Measurements from ENCODE around the gene TRAT1.

Gene TRAT1

DNA sequence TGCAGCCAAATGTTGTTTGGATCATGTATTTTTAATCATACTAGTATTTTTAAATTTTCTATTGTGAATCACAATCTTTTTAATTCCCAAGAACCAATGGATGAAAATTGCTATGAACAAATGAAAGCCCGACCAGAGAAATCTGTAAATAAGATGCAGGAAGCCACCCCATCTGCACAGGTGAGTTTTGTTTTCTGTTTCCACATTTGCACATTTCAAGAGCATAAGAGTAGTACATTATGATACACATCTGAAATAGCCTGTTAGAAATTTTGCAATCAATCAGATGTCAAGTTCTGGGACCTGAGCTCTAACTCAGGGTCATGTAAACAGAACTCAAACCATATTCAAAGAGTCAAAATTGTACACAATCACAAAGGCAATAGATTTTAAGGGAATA lies 26.5 kb downstream of the TRAT1 start:
- no peak for DNase-seq (ENCODE audit: low read depth in 4 of 4, low spot score in 1 of 4)

DNA sequence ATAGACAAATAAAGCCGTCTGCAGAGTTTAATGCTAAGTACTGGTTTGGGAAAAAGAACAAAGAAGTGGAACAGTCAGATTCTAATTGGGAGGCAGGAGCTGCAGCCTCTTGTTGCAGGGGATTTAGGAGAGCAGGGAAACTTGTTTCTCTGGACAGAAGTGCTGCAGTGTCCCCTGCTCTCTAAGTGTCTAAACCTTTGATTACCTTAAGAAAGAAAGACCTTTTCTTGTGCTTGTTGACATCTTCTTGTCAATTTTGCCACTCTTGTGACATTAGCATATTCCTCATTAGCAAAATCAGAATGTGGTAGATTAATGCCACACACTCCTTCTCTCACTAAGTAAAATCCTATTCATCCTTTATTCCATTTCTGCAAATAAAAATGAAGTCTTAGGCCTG lies 38.8 kb downstream of the TRAT1 start:
- DNase-seq (ENCODE audit: low read depth in 4 of 4, low spot score in 1 of 4): no peak

DNA sequence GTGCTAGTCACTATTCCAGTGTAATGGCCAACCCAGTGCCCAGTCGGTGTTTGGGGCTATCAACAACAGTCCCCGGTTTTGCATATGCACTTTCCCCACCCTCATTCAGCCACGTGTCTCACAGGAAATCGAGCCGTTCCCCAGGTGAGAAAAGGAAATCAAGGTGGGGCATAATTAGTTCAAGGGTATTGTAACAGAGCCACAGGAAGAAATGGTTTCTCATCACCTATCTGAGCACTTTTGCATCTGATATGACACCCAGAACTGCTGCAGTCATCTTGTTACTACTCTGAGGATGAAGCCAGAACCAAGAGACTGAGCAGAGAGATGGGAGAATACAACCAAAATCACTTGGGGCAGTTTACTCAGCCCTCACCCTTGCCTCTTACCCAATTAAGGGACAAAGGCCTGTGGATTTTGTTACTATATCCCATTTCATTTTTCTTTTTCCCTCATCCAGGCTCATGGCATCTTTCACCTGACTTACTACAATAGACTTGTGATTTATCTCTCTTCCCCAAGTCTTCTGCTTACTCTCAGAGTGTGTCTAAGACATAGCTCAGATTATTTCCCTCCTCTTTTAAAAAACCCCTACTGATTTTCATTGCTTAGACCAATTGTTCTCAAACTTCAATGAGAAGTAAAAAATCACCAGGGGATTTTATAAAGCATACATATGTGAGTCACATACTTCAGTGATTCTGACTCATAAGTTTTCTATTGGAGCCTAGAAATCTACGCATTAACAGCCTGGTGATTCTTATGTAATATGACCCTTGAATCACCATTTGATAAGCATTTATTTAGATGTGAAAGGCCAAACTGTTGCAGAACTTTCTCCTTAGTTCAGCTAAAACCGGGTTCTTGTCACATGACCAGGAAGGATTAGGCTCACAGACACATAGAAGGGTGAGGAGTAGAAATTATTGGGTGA lies 40.5 kb downstream of the TRAT1 start:
- no peak for DNase-seq (ENCODE audit: low read depth in 4 of 4, low spot score in 1 of 4)

DNA sequence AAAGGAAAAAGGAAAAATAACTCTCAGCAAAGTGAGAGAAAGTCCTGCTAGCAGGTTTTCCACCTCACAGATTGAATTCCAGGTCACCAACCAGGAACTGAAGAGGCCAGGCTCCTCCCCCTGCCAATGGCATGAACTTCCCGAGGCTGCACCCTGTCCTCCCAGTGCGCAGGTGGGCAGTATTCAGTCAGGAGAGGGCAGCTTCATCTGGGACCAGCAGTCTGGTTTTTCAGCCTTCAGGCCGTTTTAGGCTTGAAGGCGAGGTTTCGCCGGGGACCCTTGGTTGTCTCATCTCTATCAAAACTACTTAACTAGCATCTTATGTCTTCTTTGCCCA lies 41.2 kb downstream of the TRAT1 start:
- no peak for DNase-seq (ENCODE audit: low read depth in 4 of 4, low spot score in 1 of 4)

DNA sequence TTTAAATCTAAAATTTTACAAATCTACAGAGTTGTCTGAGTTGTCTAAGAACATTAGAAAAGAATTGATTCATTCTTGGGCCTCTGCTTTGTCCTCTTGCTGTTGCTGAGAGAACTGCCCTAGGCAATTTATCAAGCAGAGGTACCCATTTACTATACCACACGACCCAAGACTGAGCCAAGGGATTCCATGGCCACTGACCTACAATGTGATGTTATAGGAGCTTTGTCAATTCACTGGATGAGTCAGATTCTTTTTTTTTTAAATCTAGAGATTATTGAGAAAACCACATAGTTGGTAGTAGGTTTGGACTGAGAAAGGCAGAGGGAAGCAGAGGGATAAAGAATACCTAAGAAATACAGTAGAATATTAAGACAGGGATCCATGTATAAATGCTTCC lies 55.3 kb downstream of the TRAT1 start:
- no peak for DNase-seq (ENCODE audit: low read depth in 4 of 4, low spot score in 1 of 4)

DNA sequence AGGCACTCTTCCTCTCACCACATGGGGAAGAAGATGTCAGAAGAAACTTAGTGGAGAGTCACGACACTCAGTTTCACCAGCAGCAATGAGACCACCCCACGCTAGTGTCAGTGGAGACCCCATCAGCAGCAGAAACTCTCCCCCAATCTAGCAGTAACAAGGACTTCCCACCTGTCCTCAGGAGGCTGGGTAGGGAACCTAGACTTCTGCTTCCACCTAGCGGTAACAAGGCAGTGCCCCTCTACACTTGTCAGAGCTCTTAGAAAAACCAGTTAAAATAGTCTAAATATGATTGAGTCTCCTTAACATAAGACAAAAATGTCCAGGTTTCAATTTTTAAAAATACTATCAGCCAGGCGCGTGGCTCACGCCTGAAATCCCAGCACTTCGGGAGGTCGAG lies 57.3 kb downstream of the TRAT1 start:
- DNase-seq (ENCODE audit: low read depth in 4 of 4, low spot score in 1 of 4): no peak

DNA sequence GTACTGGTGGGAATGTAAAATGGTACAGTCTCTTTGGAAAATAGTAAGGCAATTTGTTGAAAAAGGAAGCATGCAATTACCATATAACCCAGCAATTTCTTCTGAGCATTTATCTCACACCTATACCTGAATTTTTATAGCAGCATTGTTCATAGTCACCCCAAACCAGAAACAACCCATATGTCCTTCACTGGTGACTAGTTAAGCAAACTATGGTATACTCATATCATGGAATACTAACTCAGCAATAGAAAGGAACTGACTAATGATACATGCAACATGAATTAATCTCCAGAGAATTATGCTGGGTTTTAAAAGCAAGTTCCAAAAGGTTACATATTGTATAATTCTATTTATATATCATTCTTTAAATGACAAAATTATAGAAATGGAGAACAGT lies 60.2 kb downstream of the TRAT1 start:
- DNase-seq (ENCODE audit: low read depth in 4 of 4, low spot score in 1 of 4): no peak

DNA sequence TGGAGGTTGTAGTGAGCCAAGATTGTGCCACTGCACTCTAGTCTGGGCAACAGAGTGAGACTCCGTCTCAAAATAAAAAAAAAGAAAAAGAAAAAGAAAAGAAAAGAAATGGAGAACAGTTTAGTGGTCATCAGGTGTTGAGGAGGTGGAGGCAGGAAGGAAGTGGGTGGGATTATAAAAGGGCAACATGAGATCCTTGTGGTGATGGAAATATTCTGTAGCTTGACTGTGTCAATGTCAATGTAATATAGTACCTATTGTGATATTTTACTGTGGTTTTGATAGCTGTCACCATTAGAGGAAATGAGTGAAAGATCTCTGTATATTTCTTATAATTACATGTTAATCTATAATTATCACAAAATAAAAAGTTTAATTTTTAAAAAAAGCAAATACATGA lies 60.8 kb downstream of the TRAT1 start:
- DNase-seq (ENCODE audit: low read depth in 4 of 4, low spot score in 1 of 4): no peak

DNA sequence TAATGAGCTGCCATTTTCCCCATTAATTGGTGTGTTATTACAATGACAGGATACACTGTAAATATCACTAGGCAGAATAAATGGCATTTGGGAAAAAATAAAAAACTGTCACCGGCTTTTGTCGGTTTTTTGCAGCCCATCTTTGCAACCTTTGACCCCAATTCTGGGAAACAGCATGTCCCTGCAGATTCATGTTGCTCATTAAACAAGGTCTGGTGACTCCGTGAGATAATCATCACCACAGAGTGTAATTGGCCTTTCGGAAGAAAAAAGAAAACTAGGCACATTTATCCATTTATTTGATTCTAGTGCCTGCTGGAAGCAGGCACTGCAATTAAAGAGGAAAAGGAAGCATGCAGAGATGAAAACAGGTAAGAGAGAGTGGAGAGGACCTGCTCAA lies 64.5 kb downstream of the TRAT1 start:
- DNase-seq (ENCODE audit: low read depth in 4 of 4, low spot score in 1 of 4): no peak

DNA sequence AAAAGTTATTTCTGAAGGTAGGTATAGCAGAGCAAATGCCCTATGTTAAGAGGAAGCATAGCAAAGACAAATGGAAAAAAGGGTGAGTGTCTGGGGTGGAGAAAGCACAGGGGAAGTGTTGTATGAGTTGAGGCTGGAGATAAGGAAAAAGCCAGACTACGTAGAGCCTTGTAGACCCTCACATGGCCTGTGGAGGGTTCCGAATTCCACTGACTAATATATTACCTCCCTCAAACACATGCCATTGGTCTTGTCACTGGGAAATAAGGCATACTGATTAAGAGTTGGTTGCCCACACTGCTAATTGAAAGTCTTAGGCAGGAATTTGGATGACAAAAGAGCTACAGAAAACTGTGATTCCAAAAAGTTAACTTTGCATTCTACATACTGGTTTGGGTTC lies 65.2 kb downstream of the TRAT1 start:
- DNase-seq (ENCODE audit: low read depth in 4 of 4, low spot score in 1 of 4): no peak

DNA sequence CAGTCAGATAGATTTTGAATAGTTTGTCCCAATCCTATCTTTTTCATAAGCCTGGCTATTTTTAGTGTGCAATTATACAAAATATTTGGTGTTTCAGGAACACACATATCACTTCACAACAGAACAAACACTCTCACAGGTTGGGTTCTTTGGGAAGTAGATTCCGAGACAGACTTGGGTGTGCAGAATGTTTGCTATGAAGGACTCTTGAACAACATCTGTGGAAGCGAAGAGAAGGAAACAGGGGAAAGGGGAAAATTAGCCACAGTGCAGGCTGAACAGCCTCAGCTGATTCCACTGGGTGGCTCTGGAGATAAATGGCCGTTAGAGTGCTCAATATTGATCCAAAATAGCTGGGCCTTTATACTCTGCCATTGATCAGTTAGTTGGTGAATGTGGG lies 69.2 kb downstream of the TRAT1 start:
- no peak for DNase-seq (ENCODE audit: low read depth in 4 of 4, low spot score in 1 of 4)

DNA sequence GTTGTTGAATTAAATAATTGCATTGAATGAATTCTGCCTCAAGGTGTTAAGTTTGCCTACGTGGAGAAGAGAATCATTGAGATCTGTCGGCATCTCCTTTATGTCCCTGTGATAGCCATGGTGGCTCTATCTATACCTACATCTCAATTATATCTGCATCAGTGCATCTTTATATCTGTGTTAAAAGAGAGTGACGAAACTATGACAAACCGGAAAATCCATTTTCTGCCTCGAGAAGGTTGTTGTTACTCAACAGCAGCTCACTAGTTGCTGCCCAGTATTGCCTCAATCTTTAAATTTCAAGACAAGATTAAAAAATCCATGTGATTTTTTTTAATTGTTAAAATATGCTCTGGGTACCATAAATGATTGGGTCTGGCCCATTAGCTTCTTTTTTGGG lies 72.4 kb downstream of the TRAT1 start:
- no peak for DNase-seq (ENCODE audit: low read depth in 4 of 4, low spot score in 1 of 4)

DNA sequence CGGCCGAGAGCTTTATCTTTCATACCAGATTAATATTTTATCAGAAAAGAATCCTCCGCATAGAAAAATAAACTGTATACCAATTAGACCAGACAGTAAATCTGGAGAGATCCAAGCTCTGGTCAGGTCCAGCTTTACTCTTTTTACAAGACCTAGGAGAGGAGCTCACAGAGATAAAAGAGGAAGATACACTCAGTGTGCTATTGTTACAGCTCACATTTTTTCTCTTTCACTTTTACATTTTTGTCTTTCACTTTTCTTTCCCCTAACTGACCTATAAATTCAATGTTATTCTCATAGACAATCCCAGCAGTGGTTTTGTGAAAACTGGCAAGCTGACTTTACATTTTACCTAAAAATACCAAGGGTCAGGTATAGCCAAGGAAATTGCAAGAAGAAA lies 75.3 kb downstream of the TRAT1 start:
- DNase-seq (ENCODE audit: low read depth in 4 of 4, low spot score in 1 of 4): no peak

DNA sequence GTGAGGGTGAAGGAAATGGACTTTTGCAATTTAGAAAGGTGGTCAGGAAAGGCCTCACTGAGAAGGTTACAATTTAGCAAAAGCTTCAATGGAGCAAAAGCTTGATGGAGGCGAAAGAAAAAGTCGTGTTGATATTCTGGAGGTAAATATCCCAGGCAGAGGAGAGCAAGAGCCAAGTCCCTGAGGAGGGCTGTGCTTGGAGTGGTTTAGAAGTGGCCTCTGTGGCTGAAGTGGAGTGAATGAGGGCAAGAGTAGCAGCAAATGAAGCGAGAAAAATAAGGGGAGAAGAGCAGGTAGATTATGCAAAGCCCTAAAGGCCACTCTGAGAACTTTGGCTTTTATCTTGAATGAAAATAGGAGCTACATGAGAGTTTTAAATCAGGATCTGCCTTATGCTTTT lies 76.9 kb downstream of the TRAT1 start:
- DNase-seq (ENCODE audit: low read depth in 4 of 4, low spot score in 1 of 4): no peak
